Hypothalamus (tissue), 51 donors: ENCODE measurements around the gene ARHGEF19.
"Not testable (repeated sequence)": the region's sequence is repeated elsewhere in the genome, so short reads cannot be mapped to it uniquely, and the experiment has no call there.

Experiments used
- DNase-seq, 51 donors: peaks; one replicate each; lab custom pipeline; 2025; lab: John Stamatoyannopoulos, UW

Gene ARHGEF19

GRCh38 chr1:16226129-16226489, 13.7 kb upstream of the ARHGEF19 start:
- DNase-seq = no peak

- no peak for DNase-seq
These were observed 12.0 kb upstream of the ARHGEF19 start for GRCh38 chr1:16224472-16224871.

- not testable (repeated sequence) for DNase-seq
These were observed 10.3 kb upstream of the ARHGEF19 start for GRCh38 chr1:16222716-16223115.

GRCh38 chr1:16221499-16221898, 9.0 kb upstream of the ARHGEF19 start:
- DNase-seq = no peak

GRCh38 chr1:16219968-16220500, 7.6 kb upstream of the ARHGEF19 start:
- DNase-seq = no peak

GRCh38 chr1:16218674-16219071, 6.2 kb upstream of the ARHGEF19 start:
- DNase-seq = no peak

GRCh38 chr1:16218014-16218673, 5.7 kb upstream of the ARHGEF19 start:
- no peak for DNase-seq

- peak; percentile 28 to 96 (median 82) for DNase-seq
These were observed 4.8 kb upstream of the ARHGEF19 start for GRCh38 chr1:16217061-16217785.

- peak in 31 of 51 donors; percentile 25 to 77 (median 48) for DNase-seq
These were observed 3.7 kb upstream of the ARHGEF19 start for GRCh38 chr1:16215882-16216753.

GRCh38 chr1:16215240-16215639, 2.8 kb upstream of the ARHGEF19 start:
- not testable (repeated sequence) for DNase-seq

- DNase-seq = not testable (repeated sequence)
These were observed 1.1 kb upstream of the ARHGEF19 start for GRCh38 chr1:16213544-16213943.

- DNase-seq = no peak
These were observed 561 bp upstream of the ARHGEF19 start for GRCh38 chr1:16213013-16213412.

GRCh38 chr1:16211824-16212223, 628 bp downstream of the ARHGEF19 start:
- no peak for DNase-seq

- DNase-seq = no peak
These were observed 1.9 kb downstream of the ARHGEF19 start for GRCh38 chr1:16210581-16210980.

GRCh38 chr1:16209847-16210407, 2.5 kb downstream of the ARHGEF19 start:
- peak in 31 of 51 donors; percentile 11 to 69 (median 37) for DNase-seq

GRCh38 chr1:16209132-16209846, 3.2 kb downstream of the ARHGEF19 start:
- no peak for DNase-seq

GRCh38 chr1:16208270-16208987, 4.0 kb downstream of the ARHGEF19 start:
- no peak for DNase-seq

GRCh38 chr1:16207318-16208269, 4.9 kb downstream of the ARHGEF19 start:
- DNase-seq = no peak
